ENCODE measurements around the gene TLE5.

Gene TLE5

DNA sequence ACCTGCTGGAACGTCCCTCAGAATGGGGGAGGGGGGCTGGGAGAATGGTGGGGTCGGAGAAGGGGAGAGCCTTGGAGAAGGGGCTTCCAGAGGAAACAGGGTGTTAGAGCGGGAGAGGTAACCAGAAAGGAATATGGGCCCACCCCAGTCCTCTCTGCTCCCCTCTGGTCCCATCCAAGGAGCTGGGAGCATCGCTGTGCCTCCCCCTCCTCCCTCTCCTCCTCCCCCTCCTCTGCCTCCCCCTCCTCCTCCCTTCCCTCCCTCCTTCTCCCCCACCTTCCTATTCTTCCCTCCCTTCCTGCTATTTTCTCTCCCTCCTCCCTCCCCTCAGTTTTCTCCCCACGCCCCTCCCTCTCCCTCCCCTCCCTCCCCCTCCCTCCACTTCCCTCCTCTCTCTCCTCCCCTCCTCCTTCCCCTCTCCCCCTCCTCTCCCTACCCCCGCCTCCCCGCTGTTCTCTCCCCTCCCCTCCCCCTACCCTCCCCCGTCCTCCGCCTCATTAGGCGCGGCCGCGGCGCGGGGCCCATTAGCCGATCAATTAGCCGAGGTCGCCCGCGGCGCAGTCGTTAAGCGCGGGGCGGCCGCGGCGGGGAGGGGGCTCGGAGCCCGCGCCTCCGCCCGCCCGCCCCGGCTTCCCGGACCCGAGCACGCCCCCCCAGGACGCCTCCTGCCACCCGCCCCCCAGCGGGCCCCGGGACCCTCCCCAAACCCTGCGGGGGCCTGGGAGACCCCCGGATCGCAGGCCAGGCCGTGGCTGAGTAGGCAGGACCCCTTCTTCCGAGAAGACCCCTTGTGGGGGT, 15.4 kb downstream of the TLE5 start:
- Histone ChIP-seq H3K9me3 (ENCODE audit: severe bottlenecking) (no peaks in the 10 kb centered on the region), H3K36me3 (no peaks in the 10 kb centered on the region), H3K4me3 (ENCODE audit: low read depth, low read length) (peak overlapping the region; percentile 58), H3K27me3 (ENCODE audit: insufficient read depth, low read depth, severe bottlenecking) (no peaks in the 10 kb centered on the region), H3K27ac (peak overlapping the region; percentile 67)
- peak; percentile 78 for DNase-seq
- TF ChIP-seq, protein P1, sequence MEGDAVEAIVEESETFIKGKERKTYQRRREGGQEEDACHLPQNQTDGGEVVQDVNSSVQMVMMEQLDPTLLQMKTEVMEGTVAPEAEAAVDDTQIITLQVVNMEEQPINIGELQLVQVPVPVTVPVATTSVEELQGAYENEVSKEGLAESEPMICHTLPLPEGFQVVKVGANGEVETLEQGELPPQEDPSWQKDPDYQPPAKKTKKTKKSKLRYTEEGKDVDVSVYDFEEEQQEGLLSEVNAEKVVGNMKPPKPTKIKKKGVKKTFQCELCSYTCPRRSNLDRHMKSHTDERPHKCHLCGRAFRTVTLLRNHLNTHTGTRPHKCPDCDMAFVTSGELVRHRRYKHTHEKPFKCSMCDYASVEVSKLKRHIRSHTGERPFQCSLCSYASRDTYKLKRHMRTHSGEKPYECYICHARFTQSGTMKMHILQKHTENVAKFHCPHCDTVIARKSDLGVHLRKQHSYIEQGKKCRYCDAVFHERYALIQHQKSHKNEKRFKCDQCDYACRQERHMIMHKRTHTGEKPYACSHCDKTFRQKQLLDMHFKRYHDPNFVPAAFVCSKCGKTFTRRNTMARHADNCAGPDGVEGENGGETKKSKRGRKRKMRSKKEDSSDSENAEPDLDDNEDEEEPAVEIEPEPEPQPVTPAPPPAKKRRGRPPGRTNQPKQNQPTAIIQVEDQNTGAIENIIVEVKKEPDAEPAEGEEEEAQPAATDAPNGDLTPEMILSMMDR (IDR thresholded peaks at IDR 0.05; ENCODE audit: low read depth, low read length) = no peak

DNA sequence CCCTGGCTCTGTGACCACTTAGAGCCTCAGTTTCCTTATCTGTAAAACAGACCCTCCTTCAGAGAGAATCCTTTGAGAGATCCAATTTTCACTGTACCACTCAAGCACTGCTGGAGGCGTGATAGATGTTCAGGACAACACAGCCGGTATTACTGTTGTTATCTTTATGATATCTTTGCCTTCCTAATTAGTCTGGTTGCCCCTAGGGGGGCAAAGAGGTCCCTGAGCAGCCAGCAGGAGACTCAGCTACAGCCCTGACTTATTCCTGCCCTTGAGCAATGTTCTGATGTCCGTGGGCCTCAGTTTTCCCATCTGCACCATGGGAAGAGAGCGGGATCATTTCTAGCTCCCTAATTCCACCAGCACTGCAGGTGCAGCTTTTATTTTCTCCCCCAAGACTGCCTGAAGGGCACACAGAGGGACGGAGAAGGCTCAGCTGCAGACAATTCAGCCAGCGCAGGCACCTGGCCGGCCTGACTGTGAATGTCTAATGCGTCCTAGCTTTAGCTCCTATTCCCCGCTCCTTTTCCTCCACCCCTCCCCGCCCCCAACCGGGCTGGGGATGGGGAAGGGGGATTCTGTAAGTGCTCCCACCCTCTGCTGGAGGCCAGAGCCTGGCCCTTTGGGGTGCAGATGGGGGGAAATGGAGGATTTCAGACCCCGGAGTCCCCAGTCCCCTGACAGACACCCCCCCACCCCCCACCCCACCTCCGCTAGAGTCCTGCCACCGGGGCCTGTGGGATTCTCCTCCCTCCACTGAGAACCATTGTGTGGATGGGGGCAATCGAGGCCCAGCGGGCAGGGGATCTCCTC, 16.2 kb downstream of the TLE5 start:
- Histone ChIP-seq H3K36me3 (no peaks in the 10 kb centered on the region), H3K27ac (peak overlapping the region; percentile 56)

DNA sequence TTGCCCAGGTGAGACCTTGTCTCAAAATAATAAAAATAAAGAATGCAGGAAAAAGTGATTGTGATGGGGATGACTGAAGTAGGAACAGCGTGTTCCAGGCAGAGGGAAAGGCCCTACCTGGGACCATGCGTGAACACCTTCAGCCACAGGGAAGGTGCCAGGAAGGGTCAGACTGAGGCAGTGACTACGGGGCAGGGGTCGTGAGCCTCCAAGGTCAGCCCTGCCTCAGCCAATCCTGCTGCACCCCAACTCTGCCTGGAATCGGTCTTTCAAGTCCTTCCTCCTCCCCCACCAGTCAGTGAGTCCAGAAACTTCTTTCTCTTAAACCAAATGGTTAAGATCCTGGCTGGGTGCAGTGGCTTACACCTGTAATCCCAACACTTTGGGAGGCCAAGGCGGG, 17.1 kb downstream of the TLE5 start:
- Histone ChIP-seq H3K4me3 (ENCODE audit: low read depth, low read length) (no peak overlapping the region), H3K27me3 (ENCODE audit: insufficient read depth, low read depth, severe bottlenecking) (no peaks in the 10 kb centered on the region), H3K27ac (no peak overlapping the region; the same call in 1 of the 2 replicates), H3K36me3 (no peaks in the 10 kb centered on the region), H3K9me3 (ENCODE audit: severe bottlenecking) (no peaks in the 10 kb centered on the region)
- no peak for DNase-seq
- TF ChIP-seq, protein P1 (IDR thresholded peaks at IDR 0.05; ENCODE audit: low read depth, low read length) = no peak

More for the DNA sequence above, 16.2 kb downstream of the TLE5 start:
- Histone ChIP-seq H3K4me3 (ENCODE audit: low read depth, low read length) (no peak overlapping the region), H3K9me3 (ENCODE audit: severe bottlenecking) (no peaks in the 10 kb centered on the region), H3K27me3 (ENCODE audit: insufficient read depth, low read depth, severe bottlenecking) (no peaks in the 10 kb centered on the region)
- DNase-seq = no peak
- TF ChIP-seq, protein P1 (IDR thresholded peaks at IDR 0.05; ENCODE audit: low read depth, low read length) = no peak

DNA sequence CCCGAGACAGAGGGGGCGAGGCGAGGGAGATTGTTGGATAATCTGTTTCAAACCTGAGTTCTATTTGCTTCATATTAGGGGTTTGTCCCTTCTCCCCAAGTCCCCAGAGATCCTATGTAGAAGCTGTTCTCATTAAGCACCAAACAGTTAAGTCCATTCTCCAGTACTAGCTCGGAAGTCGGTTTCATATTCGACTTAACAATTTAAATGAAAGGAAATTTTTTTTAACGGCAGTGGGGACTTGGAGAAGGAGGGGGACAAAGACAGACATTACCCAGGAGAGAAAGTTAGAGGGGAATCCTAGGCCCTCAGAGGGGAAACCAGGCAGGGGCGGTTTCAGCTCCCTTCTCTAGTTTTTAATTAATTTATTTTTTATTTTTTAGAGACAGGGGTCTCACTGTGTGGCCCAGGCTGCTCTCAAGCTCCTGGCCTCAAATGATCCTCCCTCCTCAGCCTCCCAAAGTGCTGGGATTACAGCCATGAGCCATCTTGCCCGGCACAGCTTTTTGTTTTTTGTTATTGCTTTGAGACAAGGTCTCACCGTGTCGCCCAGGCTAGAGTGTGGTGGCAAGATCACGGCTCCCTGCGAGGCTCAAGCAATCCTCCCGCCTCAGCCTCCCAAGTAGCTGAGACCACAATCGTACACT, 19.6 kb downstream of the TLE5 start:
- Histone ChIP-seq H3K36me3 (no peaks in the 10 kb centered on the region), H3K27me3 (ENCODE audit: insufficient read depth, low read depth, severe bottlenecking) (no peaks in the 10 kb centered on the region), H3K4me3 (ENCODE audit: low read depth, low read length) (no peak overlapping the region), H3K27ac (peak overlapping the region; percentile 29; the same call in 1 of the 2 replicates), H3K9me3 (ENCODE audit: severe bottlenecking) (no peaks in the 10 kb centered on the region)
- no peak for DNase-seq
- TF ChIP-seq, protein P1 (IDR thresholded peaks at IDR 0.05; ENCODE audit: low read depth, low read length) = no peak

GRCh38 chr19:3041761-3042620, 20.3 kb downstream of the TLE5 start:
- no peaks in the 10 kb centered on the region for H3K27me3 ChIP-seq (ENCODE audit: insufficient read depth, low read depth, severe bottlenecking)
- peak overlapping the region; percentile 42 for H3K27ac ChIP-seq
- no peak for DNase-seq
- TF ChIP-seq, protein P1 (IDR thresholded peaks at IDR 0.05; ENCODE audit: low read depth, low read length) = no peak
- H3K36me3 ChIP-seq = no peaks in the 10 kb centered on the region
- no peaks in the 10 kb centered on the region for H3K9me3 ChIP-seq (ENCODE audit: severe bottlenecking)
- H3K4me3 ChIP-seq (ENCODE audit: low read depth, low read length) = no peak overlapping the region

All from WERI-Rb-1 (cell line).